HG02943 (cell line): Measurements from ENCODE around the gene GPD2.
"Not testable (repeated sequence)": the region's sequence is repeated elsewhere in the genome, so short reads cannot be mapped to it uniquely, and the experiment has no call there.

Experiments
- ATAC-seq: cut with Tn5 transposase; IDR thresholded peaks from one replicate; pipeline ENCODE4 v1.9.1; 2021; ENCODE audit warnings: mild to moderate bottlenecking, low read depth, moderate library complexity; ENCODE audit not compliant: unreplicated experiment

GPD2 gene

GRCh38 chr2:156471762-156472161 is 35.6 kb downstream of the GPD2 start:
- no peak for ATAC-seq

GRCh38 chr2:156472686-156473085 is 36.5 kb downstream of the GPD2 start:
- ATAC-seq, result no peak

DNA sequence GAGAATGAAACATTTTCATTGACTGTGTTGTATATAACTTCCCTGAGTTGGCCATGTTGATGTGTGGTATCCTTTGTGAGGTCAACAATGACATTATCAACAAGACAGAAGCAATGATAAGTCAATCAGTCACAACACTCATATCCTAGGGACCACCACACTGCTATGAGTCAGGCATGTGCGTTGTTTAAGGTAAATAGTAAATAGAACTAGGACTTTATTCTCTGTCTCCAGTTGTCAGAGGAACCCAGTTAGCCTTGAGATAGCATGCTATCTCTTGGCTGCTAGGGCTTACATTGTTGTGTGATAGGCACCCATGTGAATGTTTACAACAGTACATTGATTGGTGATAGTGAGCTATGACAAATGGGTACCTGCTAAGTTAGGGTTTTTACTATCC is 37.3 kb downstream of the GPD2 start:
- no peak for ATAC-seq

DNA sequence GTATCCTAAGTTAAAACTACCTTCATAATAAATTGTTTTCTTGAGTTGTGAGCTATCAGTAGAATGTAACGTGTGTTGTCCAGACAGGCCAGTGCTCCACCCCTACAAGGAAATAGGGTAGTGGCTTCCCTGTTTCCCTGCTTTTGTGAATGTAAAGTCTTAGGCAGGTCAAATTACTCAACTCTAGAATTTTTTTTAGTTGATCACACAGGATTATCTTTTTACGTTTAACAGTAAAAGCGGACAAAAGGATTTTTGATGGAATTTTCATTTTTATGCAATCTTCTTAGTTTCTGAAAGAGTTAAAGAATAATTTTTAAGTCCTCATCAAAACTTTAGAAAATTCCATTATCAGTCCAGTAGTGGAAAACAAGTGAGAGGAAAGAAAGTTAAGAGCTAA is 38.2 kb downstream of the GPD2 start:
- ATAC-seq, result no peak

DNA sequence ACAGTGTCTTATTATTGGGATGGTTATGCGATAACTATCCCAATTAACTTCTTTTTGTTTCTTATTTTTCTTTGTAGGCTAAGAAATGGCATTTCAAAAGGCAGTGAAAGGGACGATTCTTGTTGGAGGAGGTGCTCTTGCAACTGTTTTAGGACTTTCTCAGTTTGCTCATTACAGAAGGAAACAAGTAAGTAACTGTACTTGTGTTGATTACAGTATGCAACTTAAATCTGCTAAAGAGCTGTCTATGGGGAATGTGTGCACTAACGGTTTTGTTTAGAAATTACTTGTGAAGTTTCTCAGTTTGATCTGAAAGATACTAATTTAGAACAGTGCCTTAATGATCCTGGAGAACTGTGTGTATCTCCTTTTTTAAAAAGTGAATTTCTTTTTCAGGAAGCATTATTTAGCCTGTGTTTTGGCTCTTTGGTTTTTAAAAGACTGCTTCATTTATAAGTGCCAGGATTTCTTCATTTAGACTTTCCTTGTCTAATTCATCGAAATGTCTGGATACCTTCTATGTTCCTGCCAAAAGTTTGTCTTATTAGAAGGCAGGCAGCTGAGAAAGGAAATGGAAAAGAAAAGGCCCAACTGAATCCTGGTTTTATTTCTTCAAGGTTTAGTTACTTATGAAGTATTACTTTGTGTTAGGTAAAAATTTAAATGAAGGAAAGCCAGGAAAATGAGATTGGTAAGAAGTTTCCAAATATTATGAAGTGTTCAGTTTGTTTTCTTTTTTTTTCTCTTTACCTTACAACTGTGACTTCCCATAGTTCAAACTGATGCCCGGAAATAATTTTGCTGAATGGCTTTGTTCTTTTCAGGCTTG is 40.1 kb downstream of the GPD2 start:
- no peak for ATAC-seq

DNA sequence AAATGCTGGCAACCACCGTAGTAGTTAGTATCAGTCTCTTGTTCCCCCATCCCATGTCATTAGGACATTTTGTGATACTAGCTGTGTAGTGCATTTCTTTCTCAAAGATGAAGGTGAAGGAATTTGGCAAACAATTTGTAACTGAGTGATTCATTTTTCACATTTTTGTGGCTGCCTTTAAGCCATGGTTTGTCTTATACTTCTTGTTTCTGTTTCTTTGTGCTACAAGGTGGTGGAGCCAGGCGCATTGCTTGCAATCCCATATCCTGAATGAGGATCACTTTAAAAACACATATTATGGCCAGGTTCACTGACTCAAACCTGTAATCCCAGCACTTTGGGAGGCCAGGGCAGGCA is 40.6 kb downstream of the GPD2 start:
- peak; percentile 52 for ATAC-seq

- no peak for ATAC-seq
Measured at GRCh38 chr2:156480376-156480775, 44.2 kb downstream of the GPD2 start.

DNA sequence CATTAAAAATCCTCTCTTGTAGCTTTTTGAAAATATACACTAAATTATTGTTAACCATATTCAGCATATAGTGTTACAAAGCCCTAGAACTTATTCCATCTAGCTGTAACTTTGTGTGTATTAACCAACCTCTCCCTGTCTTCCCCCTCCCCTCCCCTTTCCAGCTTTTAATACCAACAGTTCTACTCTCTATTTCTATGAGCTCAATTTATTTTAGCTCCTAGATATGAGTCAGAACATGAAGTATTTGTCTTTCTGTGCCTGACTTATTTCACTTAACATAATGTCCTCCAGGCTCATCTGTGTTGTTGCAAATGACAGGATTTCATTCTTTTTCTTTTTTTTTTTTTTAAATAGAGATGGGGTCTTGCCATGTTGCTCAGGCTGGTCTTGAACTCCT is 45.1 kb downstream of the GPD2 start:
- no peak for ATAC-seq

DNA sequence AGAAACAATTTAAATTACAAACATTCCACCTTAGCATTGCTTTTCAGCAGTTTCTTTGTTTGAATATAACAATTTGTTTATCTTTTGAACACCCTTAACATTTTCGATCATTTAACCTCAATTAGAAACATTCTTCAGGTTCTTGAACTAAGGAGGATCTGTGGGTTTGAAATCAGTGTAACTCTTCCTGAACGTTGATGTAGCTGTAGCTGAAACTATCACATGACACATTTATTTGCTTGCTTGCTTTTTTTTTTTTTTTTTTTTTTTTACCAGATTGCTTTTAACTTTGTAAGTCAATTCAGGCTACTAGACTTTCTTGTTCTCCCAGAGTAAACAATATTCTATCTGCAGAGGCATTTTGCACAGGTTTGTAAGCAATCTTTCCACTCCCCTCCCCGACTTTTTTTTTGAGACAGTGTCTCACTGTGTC is 47.6 kb downstream of the GPD2 start:
- no peak for ATAC-seq

- no peak for ATAC-seq
Measured at GRCh38 chr2:156486147-156486546, 50.0 kb downstream of the GPD2 start.

DNA sequence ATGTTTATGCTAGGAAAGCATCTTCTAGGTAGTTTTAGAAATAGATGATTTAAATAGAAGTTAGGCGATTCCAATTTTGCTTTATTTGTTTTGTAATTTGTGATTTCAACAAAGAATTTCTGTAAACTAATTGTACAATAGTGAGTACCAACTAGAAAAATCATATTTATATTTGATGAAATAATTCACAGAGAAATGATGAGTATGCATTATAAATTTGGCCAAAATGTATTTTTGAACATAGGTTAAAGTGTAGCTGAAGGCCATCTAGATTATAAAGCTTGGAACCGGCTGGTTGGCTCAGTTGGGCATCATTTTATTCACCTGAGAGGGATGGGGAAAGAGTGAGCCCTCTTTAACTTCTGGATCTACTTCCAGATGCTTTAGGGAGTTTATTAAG is 50.4 kb downstream of the GPD2 start:
- ATAC-seq, result no peak

DNA sequence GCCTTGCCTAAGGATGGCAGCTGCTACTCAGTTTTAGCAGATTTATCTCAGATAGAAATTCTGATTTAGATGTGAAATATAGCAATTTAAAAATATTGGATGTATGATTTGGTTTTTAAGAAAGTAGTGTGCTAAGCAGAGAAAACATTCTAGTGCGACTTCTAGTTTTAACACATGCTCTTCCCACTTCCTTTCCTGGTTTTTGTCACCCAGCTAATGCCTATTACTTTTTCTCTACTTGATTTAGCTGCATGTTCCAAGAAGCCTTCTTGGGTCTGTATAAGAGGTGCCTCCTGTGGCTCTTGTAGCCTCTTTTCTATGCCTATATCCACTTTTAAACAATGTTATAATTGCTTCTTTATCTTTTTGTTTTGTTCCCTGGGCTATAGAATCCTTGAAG is 53.0 kb downstream of the GPD2 start:
- ATAC-seq, result no peak

DNA sequence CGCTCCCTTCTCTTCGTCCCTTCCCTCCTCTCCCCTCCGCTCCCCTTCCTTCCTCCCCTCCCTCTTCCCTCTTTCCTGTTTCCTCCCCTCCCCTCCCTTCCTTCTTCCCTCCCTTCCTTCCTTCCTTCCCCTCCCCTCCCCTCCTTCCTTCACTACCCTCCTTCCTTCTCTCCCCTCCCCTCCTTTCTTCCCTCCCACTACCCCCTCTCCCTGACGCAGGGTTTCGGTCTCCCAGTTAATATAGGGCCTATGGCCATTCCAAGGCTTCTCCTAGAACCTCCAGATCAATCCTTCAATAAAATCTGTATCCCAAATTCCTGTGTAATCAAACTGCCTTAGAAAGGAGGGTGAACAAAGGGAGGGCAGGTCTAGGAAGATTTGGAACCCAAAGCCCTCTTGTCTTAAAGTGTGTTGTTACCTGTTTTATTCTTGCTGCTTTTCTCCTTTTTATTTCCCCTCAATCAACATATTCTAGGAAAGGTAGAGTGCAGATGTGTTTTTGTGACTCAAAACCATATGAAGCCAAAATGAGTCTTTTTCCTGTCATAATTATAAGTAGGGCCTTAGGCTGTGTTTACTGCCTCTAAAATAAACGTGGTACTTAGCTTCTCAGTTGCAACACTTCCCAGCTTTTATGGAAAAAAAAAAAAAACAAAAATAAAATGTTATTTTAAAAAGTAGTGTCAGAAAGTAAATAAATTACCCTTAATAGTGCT is 53.7 kb downstream of the GPD2 start:
- no peak for ATAC-seq

- ATAC-seq, result no peak
Measured at GRCh38 chr2:156490466-156490840, 54.3 kb downstream of the GPD2 start.

GRCh38 chr2:156491176-156491575 is 55.0 kb downstream of the GPD2 start:
- ATAC-seq, result no peak

- ATAC-seq, result no peak
Measured at GRCh38 chr2:156492979-156493378, 56.8 kb downstream of the GPD2 start.

DNA sequence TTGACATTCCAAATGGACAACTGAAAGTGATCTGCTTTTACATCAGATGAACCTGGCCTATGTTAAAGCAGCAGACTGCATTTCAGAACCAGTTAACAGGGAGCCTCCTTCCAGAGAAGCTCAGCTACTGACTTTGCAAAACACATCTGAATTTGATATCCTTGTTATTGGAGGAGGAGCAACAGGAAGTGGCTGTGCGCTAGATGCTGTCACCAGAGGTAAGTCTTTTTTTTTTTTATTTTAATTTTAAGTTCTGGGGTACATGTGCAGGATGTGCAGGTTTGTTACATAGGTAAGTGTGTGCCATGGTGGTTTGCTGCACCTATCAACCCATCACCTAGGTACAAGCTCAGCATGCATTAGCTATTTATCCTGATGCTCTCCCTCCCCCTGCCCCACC is 59.8 kb downstream of the GPD2 start:
- not testable (repeated sequence) for ATAC-seq

DNA sequence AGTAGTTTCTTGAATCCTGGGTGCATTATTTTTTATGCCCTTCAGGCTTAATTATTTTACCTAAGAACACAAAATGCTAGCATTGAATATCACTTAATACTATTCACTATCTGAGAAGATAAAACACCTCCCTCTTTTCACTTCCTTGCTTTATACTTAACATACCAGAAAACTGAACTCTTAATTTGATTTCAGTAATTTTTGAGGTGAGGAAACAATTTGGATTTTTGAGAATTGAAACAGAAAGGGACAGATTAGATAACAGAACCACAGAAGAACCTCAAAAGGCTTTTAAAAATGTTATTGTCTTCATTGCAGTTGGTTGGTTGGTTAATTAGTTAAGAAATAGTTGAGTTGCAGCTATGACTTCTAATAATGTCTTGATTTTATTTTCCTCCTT is 69.5 kb downstream of the GPD2 start:
- ATAC-seq, result peak; percentile 73

DNA sequence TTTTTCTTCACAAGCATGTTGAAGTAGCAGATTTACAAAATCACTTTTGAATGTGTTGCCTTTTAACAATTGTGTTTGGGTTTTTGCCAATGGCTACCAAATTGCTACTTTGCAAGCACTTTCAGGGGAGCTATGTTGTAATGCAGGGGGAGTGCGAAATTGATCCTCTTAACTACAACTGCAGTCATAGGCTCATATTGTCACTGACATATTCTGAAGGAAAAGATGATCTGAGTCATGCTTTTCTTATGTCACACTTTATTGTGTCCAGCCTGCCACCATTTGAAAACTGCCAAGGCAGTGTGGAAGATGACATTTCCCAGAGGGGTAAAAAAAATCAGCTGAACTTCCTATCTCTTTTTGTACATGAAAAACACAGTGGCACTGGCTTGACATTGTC is 74.9 kb downstream of the GPD2 start:
- ATAC-seq, result no peak

GRCh38 chr2:156511803-156512202 is 75.6 kb downstream of the GPD2 start:
- ATAC-seq, result peak; percentile 69

DNA sequence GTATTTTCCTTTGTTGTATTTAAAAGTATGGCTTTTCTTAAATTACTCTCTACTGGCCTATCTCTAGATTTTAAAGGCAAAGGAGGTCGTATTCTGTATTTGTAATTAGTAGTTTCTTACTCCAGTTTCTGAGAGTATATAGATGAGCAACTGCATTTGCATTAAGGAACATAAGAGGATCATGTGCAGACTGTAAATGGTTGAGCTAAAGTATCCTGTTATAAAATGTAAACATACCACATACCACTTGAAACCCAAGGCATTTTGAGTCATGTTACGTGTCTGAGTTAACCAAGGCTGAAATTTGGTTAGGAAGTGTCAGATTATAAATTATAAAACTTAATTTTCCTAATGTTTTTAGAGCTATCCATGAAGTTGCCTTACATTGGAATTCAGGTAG is 76.3 kb downstream of the GPD2 start:
- ATAC-seq, result no peak

DNA sequence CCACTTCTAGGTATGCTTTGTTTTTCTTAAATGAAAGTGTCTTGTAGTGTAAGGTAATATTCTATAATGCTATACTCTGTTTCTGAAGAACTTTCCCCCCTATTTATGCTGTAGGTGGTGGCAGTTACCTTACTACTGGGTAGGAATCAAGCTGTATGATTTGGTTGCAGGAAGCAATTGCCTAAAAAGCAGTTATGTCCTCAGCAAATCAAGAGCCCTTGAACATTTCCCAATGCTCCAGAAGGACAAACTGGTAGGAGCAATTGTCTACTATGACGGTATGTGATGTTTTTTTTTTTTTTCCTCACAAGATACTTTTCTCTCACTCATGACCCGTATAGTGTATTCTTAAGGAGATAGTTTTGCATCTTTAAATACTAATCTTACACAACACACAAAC is 77.0 kb downstream of the GPD2 start:
- no peak for ATAC-seq
